Stimulated activated CD4-positive, alpha-beta T cell treated with anti-CD3 and anti-CD28 coated beads, Interleukin-4, amount 100 ng/mL, for 1 hour (primary cell): ENCODE results near the gene ART1.
"Not testable (repeated sequence)": the region's sequence is repeated elsewhere in the genome, so short reads cannot be mapped to it uniquely, and the experiment has no call there.

Experiments used
- DNase-seq: peaks from one replicate; pipeline ENCODE4 v3.0.0-alpha.2; 2020

ART1 gene

GRCh38 chr11:3632070-3632660 lies 12.8 kb upstream of the ART1 start:
- DNase-seq: no peak

GRCh38 chr11:3635641-3636375 lies 9.1 kb upstream of the ART1 start:
- DNase-seq: no peak

GRCh38 chr11:3637201-3637600 lies 7.7 kb upstream of the ART1 start:
- DNase-seq: no peak

GRCh38 chr11:3638513-3638912 lies 6.4 kb upstream of the ART1 start:
- no peak for DNase-seq

GRCh38 chr11:3639841-3640240 lies 5.1 kb upstream of the ART1 start:
- DNase-seq: no peak

GRCh38 chr11:3641191-3641590 lies 3.7 kb upstream of the ART1 start:
- DNase-seq: no peak

GRCh38 chr11:3641701-3642070 lies 3.2 kb upstream of the ART1 start, which contains the start of gene ART5:
TSS of gene ART5 (minus strand) at chr11:3641992. CDS start at chr11:3641862, 130 bp downstream.
- DNase-seq: no peak

- peak; percentile 61 for DNase-seq
Measured at GRCh38 chr11:3642071-3642951, 2.6 kb upstream of the ART1 start.

GRCh38 chr11:3643102-3643546 lies 1.8 kb upstream of the ART1 start:
- DNase-seq: not testable (repeated sequence)

GRCh38 chr11:3645552-3645951 lies 624 bp downstream of the ART1 start:
- DNase-seq: no peak

GRCh38 chr11:3648843-3649242 lies 3.9 kb downstream of the ART1 start:
- not testable (repeated sequence) for DNase-seq

- DNase-seq: not testable (repeated sequence)
Measured at GRCh38 chr11:3649374-3649773, 4.4 kb downstream of the ART1 start.

- not testable (repeated sequence) for DNase-seq
Measured at GRCh38 chr11:3652514-3652913, 7.6 kb downstream of the ART1 start.

- no peak for DNase-seq
Measured at GRCh38 chr11:3655547-3655946, 10.6 kb downstream of the ART1 start.

- not testable (repeated sequence) for DNase-seq
Measured at GRCh38 chr11:3657331-3657730, 12.4 kb downstream of the ART1 start.

GRCh38 chr11:3658252-3658651 lies 13.3 kb downstream of the ART1 start:
- DNase-seq: no peak

GRCh38 chr11:3659595-3660515 lies 14.9 kb downstream of the ART1 start:
- no peak for DNase-seq

- DNase-seq: no peak
Measured at GRCh38 chr11:3660960-3661359, 16.0 kb downstream of the ART1 start.

GRCh38 chr11:3662856-3663255 lies 17.9 kb downstream of the ART1 start:
- DNase-seq: no peak

- DNase-seq: no peak
Measured at GRCh38 chr11:3664032-3664630, 19.2 kb downstream of the ART1 start.

- no peak for DNase-seq
Measured at GRCh38 chr11:3665336-3666022, 20.6 kb downstream of the ART1 start.
